Stimulated activated CD8-positive, alpha-beta memory T cell treated with anti-CD3 and anti-CD28 coated beads, Interleukin-4, amount 100 ng/mL, for 1 hour (primary cell): ENCODE data around the gene ADRM1.

ENCODE experiments used
- DNase-seq, 2 donors: peaks; one replicate each; pipeline ENCODE4 v3.0.0-alpha.2; 2020; ENCODE audit warnings: low read depth in 2 of 2, low spot score in 1 of 2

Gene ADRM1

GRCh38 chr20:62309947-62310756 lies 7.4 kb downstream of the ADRM1 start:
- DNase-seq = no peak

- DNase-seq = no peak
Observed at GRCh38 chr20:62310757-62311121, 7.9 kb downstream of the ADRM1 start.

- no peak for DNase-seq
Observed at GRCh38 chr20:62311150-62311549, 8.4 kb downstream of the ADRM1 start.

GRCh38 chr20:62311832-62312661 lies 9.2 kb downstream of the ADRM1 start:
- no peak for DNase-seq

GRCh38 chr20:62312662-62312977 lies 9.8 kb downstream of the ADRM1 start:
- DNase-seq = no peak

GRCh38 chr20:62313021-62313420 lies 10.2 kb downstream of the ADRM1 start:
- DNase-seq = no peak

- no peak for DNase-seq
Observed at GRCh38 chr20:62313460-62314338, 10.9 kb downstream of the ADRM1 start.

GRCh38 chr20:62314339-62314638 lies 11.5 kb downstream of the ADRM1 start:
- no peak for DNase-seq

GRCh38 chr20:62314711-62315302 lies 12.0 kb downstream of the ADRM1 start:
- no peak for DNase-seq

- no peak for DNase-seq
Observed at GRCh38 chr20:62315773-62316172, 13.0 kb downstream of the ADRM1 start.

GRCh38 chr20:62316331-62317166 lies 13.8 kb downstream of the ADRM1 start:
- no peak for DNase-seq

- no peak for DNase-seq
Observed at GRCh38 chr20:62317167-62317655, 14.4 kb downstream of the ADRM1 start.

- DNase-seq = no peak
Observed at GRCh38 chr20:62318400-62319345, 15.9 kb downstream of the ADRM1 start.

- no peak for DNase-seq
Observed at GRCh38 chr20:62319346-62319909, 16.6 kb downstream of the ADRM1 start.

GRCh38 chr20:62320581-62321354 lies 18.0 kb downstream of the ADRM1 start:
- DNase-seq = no peak

- no peak for DNase-seq
Observed at GRCh38 chr20:62321521-62321948, 18.7 kb downstream of the ADRM1 start.

GRCh38 chr20:62321975-62322374 lies 19.2 kb downstream of the ADRM1 start:
- no peak for DNase-seq

- no peak for DNase-seq
Observed at GRCh38 chr20:62322492-62323041, 19.8 kb downstream of the ADRM1 start.
